BLaER1 (cell line): ENCODE results near the gene SHD.
"Not testable (repeated sequence)": the region's sequence is repeated elsewhere in the genome, so short reads cannot be mapped to it uniquely, and the experiment has no call there.

Experiments
- H3K27ac ChIP-seq: shearing (Covaris generic); formaldehyde crosslinking; 2 replicates; pipeline ENCODE4 v1.8.1; 2022
- H3K27me3 ChIP-seq: shearing (Covaris generic); formaldehyde crosslinking; 2 replicates; pipeline ENCODE4 v1.8.1; 2022
- H3K36me3 ChIP-seq: shearing (Covaris generic); formaldehyde crosslinking; 2 replicates; pipeline ENCODE4 v1.8.1; 2022
- H3K4me1 ChIP-seq: shearing (Covaris generic); formaldehyde crosslinking; 2 replicates; pipeline ENCODE4 v1.8.1; 2022
- H3K4me2 ChIP-seq: shearing (Covaris generic); formaldehyde crosslinking; 2 replicates; pipeline ENCODE4 v1.8.1; 2022
- H3K4me3 ChIP-seq: shearing (Covaris generic); formaldehyde crosslinking; 2 replicates; pipeline ENCODE4 v1.8.1; 2022
- H3K9ac ChIP-seq: shearing (Covaris generic); formaldehyde crosslinking; 2 replicates; pipeline ENCODE4 v1.8.1; 2022
- H3K9me3 ChIP-seq: shearing (Covaris generic); formaldehyde crosslinking; 2 replicates; pipeline ENCODE4 v1.8.1; 2022
- H4K20me1 ChIP-seq: shearing (Covaris generic); formaldehyde crosslinking; 2 replicates; pipeline ENCODE4 v1.8.1; 2022
- Cebpa-rat ChIP-seq: shearing (Covaris generic); IDR thresholded peaks from 2 replicates; pipeline ENCODE4 v1.8.1; 2022

The SHD gene

GRCh38 chr19:4326215-4326836, 47.3 kb downstream of the SHD start:
- Histone ChIP-seq H3K4me3 (no peak overlapping the region), H3K4me2 (peak overlapping the region; percentile 35)

GRCh38 chr19:4326837-4327251, 47.8 kb downstream of the SHD start:
- H3K4me3 ChIP-seq, result no peak overlapping the region
- TF ChIP-seq Cebpa-rat, result no peak
- H3K36me3 ChIP-seq, result 0 out of 2 replicates have a peak, but pooled peaks cover 18% of the 10 kb centered on the region
- no peak overlapping the region for H3K27ac ChIP-seq
- H3K9me3 ChIP-seq, result peaks cover 4% of the 10 kb centered on the region
- H3K4me1 ChIP-seq, result peaks cover 28% of the 10 kb centered on the region
- H4K20me1 ChIP-seq, result no peaks in the 10 kb centered on the region
- peak overlapping the region; percentile 35 for H3K4me2 ChIP-seq
- H3K27me3 ChIP-seq, result peaks cover 7% of the 10 kb centered on the region; the same call in 1 of the 2 replicates
- no peak overlapping the region for H3K9ac ChIP-seq

More at GRCh38 chr19:4326215-4326836, 47.3 kb downstream of the SHD start:
- H3K27me3 ChIP-seq, result peaks cover 7% of the 10 kb centered on the region; the same call in 1 of the 2 replicates
- H3K9ac ChIP-seq, result no peak overlapping the region
- H4K20me1 ChIP-seq, result no peaks in the 10 kb centered on the region
- H3K36me3 ChIP-seq, result 0 out of 2 replicates have a peak, but pooled peaks cover 18% of the 10 kb centered on the region
- H3K4me1 ChIP-seq, result peaks cover 23% of the 10 kb centered on the region
- peaks cover 9% of the 10 kb centered on the region for H3K9me3 ChIP-seq
- TF ChIP-seq Cebpa-rat, result no peak
- no peak overlapping the region for H3K27ac ChIP-seq

DNA sequence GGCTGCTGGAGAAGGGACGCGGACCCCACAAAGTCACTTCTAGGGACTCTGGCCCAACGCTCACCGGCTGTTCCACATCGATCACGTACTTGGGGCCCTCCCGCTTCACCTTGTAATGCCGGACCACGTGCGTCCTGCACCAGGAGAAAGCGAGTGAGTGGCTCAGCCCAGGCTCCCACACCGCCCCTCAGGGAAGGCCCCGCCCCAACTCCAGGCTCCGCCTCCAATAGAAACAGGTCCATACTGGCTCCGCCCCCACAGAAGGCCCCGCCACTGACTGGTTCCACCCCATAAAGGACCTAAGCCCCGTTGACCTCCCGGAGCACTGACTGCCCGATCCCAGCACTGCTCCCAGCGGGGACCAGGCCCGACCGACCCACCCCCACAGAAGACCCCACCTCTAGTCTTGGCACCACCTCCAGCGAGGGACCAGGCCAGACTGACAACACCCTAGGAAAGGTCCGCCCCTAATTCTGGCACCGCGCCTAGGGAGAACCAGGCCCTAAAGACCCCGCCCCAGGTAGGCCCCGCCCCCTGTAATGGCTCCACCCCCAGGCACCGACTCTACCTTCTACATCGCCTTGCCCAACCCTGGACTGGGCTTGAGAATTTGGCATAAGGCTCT, 48.3 kb downstream of the SHD start:
- no peak overlapping the region for H3K4me3 ChIP-seq

DNA sequence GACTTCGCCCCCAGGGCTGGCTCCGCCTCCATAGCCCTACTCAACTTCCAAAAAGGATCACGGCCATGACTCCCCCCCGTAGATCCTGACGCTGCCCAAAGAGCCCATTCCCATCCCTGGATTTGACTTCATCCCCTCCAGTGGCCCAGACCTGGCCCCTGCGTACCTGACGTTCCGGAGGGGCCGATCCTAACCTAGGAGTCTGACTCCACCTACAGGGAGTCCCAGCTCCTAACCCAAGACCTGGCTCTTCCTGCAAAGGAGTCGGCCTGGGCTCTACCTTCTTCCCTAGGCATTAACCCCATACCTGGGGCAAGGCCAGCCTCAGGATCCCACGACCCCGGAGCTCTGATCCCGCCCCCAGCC, 48.8 kb downstream of the SHD start:
- Histone ChIP-seq H3K4me3 (peak overlapping the region; percentile 50; the same call in 1 of the 2 replicates), H3K9ac (no peak overlapping the region), H3K36me3 (0 out of 2 replicates have a peak, but pooled peaks cover 13% of the 10 kb centered on the region), H4K20me1 (no peaks in the 10 kb centered on the region), H3K9me3 (no peaks in the 10 kb centered on the region), H3K27ac (no peak overlapping the region), H3K4me2 (peak overlapping the region; percentile 65), H3K27me3 (peaks cover 7% of the 10 kb centered on the region; the same call in 1 of the 2 replicates), H3K4me1 (peaks cover 28% of the 10 kb centered on the region)
- TF ChIP-seq Cebpa-rat, result no peak

More for the DNA sequence above, 48.3 kb downstream of the SHD start:
- TF ChIP-seq Cebpa-rat, result no peak
- Histone ChIP-seq H3K9ac (no peak overlapping the region), H3K4me1 (peaks cover 28% of the 10 kb centered on the region), H3K36me3 (0 out of 2 replicates have a peak, but pooled peaks cover 17% of the 10 kb centered on the region), H3K27ac (no peak overlapping the region), H3K4me2 (peak overlapping the region; percentile 65), H3K9me3 (no peaks in the 10 kb centered on the region), H3K27me3 (peaks cover 7% of the 10 kb centered on the region; the same call in 1 of the 2 replicates), H4K20me1 (no peaks in the 10 kb centered on the region)

- peak overlapping the region; percentile 84 for H3K9ac ChIP-seq
- peak overlapping the region; percentile 94 for H3K4me2 ChIP-seq
- H3K36me3 ChIP-seq, result 0 out of 2 replicates have a peak, but pooled peaks cover 7% of the 10 kb centered on the region
- peaks cover 7% of the 10 kb centered on the region; the same call in 1 of the 2 replicates for H3K27me3 ChIP-seq
- TF ChIP-seq Cebpa-rat, result no peak
- H3K9me3 ChIP-seq, result no peaks in the 10 kb centered on the region
- H3K4me3 ChIP-seq, result peak overlapping the region; percentile 73
- peak overlapping the region; percentile 91 for H3K27ac ChIP-seq
- H3K4me1 ChIP-seq, result peaks cover 28% of the 10 kb centered on the region
- no peaks in the 10 kb centered on the region for H4K20me1 ChIP-seq
Observed at GRCh38 chr19:4328243-4328990, 49.4 kb downstream of the SHD start.

GRCh38 chr19:4328991-4329681, 50.1 kb downstream of the SHD start:
- not testable (repeated sequence) for H4K20me1 ChIP-seq, H3K36me3 ChIP-seq, H3K27me3 ChIP-seq, H3K9me3 ChIP-seq
- H3K4me3 ChIP-seq, result peak overlapping the region; percentile 73
- H3K4me2 ChIP-seq, result peak overlapping the region; percentile 94
- peaks cover 28% of the 10 kb centered on the region for H3K4me1 ChIP-seq
- H3K9ac ChIP-seq, result peak overlapping the region; percentile 84
- peak overlapping the region; percentile 91 for H3K27ac ChIP-seq

- H4K20me1 ChIP-seq, result no peaks in the 10 kb centered on the region
- H3K36me3 ChIP-seq, result peaks cover 13% of the 10 kb centered on the region
- peaks cover 7% of the 10 kb centered on the region; the same call in 1 of the 2 replicates for H3K27me3 ChIP-seq
- H3K9me3 ChIP-seq, result peaks cover 4% of the 10 kb centered on the region; the same call in 1 of the 2 replicates
- no peak for TF ChIP-seq Cebpa-rat
- H3K9ac ChIP-seq, result no peak overlapping the region
- H3K4me2 ChIP-seq, result no peak overlapping the region
- no peak overlapping the region for H3K4me3 ChIP-seq
- H3K27ac ChIP-seq, result no peak overlapping the region
- H3K4me1 ChIP-seq, result peaks cover 28% of the 10 kb centered on the region
Observed at GRCh38 chr19:4329858-4330257, 50.8 kb downstream of the SHD start.

- H3K4me1 ChIP-seq, result peaks cover 26% of the 10 kb centered on the region
- H3K4me3 ChIP-seq, result no peak overlapping the region
- no peaks in the 10 kb centered on the region for H3K27me3 ChIP-seq
- TF ChIP-seq Cebpa-rat, result no peak
- H3K27ac ChIP-seq, result no peak overlapping the region
- H4K20me1 ChIP-seq, result no peaks in the 10 kb centered on the region
- H3K9me3 ChIP-seq, result peaks cover 5% of the 10 kb centered on the region; the same call in 1 of the 2 replicates
- no peak overlapping the region for H3K4me2 ChIP-seq
- H3K9ac ChIP-seq, result no peak overlapping the region
- peaks cover 20% of the 10 kb centered on the region for H3K36me3 ChIP-seq
Observed at GRCh38 chr19:4334929-4335570, 56.0 kb downstream of the SHD start.
